HuH-7 (cell line): ENCODE measurements around the gene VPS8.
"Not testable (repeated sequence)": the region's sequence is repeated elsewhere in the genome, so short reads cannot be mapped to it uniquely, and the experiment has no call there.

Source experiments
- DNase-seq: peaks from one replicate; pipeline ENCODE4 v3.0.0; 2011; ENCODE audit warnings: low spot score

VPS8 gene

GRCh38 chr3:184914628-184915027 lies 102.7 kb downstream of the VPS8 start:
- DNase-seq, result no peak

GRCh38 chr3:184918750-184919149 lies 106.8 kb downstream of the VPS8 start:
- no peak for DNase-seq

GRCh38 chr3:184919651-184920050 lies 107.7 kb downstream of the VPS8 start:
- no peak for DNase-seq

GRCh38 chr3:184924547-184924946 lies 112.6 kb downstream of the VPS8 start:
- DNase-seq, result no peak

GRCh38 chr3:184927796-184928315 lies 115.9 kb downstream of the VPS8 start:
- DNase-seq, result no peak

- DNase-seq, result no peak
These were observed 120.8 kb downstream of the VPS8 start for GRCh38 chr3:184932777-184933176.

- peak; percentile 6 for DNase-seq
These were observed 125.6 kb downstream of the VPS8 start for GRCh38 chr3:184937611-184938010.

- no peak for DNase-seq
These were observed 129.4 kb downstream of the VPS8 start for GRCh38 chr3:184941408-184941807.

GRCh38 chr3:184942735-184943134 lies 130.8 kb downstream of the VPS8 start:
- DNase-seq, result no peak

- no peak for DNase-seq
These were observed 132.3 kb downstream of the VPS8 start for GRCh38 chr3:184944241-184944640.

GRCh38 chr3:184945886-184946625 lies 134.1 kb downstream of the VPS8 start:
- DNase-seq, result no peak

- DNase-seq, result no peak
These were observed 135.0 kb downstream of the VPS8 start for GRCh38 chr3:184946917-184947316.

- no peak for DNase-seq
These were observed 137.4 kb downstream of the VPS8 start for GRCh38 chr3:184949251-184949965.

- DNase-seq, result not testable (repeated sequence)
These were observed 138.8 kb downstream of the VPS8 start for GRCh38 chr3:184950816-184951215.

GRCh38 chr3:184952671-184953070 lies 140.7 kb downstream of the VPS8 start:
- DNase-seq, result no peak

GRCh38 chr3:184953401-184953800 lies 141.4 kb downstream of the VPS8 start:
- DNase-seq, result no peak

GRCh38 chr3:184954251-184954650 lies 142.3 kb downstream of the VPS8 start:
- DNase-seq, result no peak

GRCh38 chr3:184954851-184955250 lies 142.9 kb downstream of the VPS8 start:
- DNase-seq, result not testable (repeated sequence)

GRCh38 chr3:184965639-184966430 lies 153.9 kb downstream of the VPS8 start:
- DNase-seq, result no peak

- DNase-seq, result no peak
These were observed 156.1 kb downstream of the VPS8 start for GRCh38 chr3:184968115-184968514.

- DNase-seq, result peak; percentile 31
These were observed 158.2 kb downstream of the VPS8 start for GRCh38 chr3:184970186-184970585.

- no peak for DNase-seq
These were observed 165.8 kb downstream of the VPS8 start for GRCh38 chr3:184977796-184978195.

- peak; percentile 20 for DNase-seq
These were observed 169.1 kb downstream of the VPS8 start for GRCh38 chr3:184981071-184981470.
